ENCODE measurements around the gene BTBD9.

DNA sequence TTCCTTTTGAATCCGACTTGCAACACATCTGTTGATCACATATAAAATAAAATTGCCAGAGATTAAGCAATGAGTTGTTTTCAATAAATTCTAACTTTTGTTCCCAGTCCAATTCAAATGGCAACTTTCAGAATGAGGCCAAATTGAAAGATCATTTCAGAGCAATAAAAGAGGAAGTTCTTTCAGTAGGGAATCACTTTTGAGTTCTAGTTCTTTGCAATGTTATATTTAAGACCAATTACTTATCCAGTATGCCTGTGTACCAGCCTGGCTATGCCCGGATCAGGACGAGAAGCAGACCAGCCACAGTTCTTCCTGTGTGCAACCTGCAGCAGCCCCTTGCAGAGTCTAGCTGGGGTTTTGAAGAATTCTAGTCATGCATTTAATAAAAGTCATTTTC lies 232.5 kb downstream of the BTBD9 start:
- TF ChIP-seq, protein P1, sequence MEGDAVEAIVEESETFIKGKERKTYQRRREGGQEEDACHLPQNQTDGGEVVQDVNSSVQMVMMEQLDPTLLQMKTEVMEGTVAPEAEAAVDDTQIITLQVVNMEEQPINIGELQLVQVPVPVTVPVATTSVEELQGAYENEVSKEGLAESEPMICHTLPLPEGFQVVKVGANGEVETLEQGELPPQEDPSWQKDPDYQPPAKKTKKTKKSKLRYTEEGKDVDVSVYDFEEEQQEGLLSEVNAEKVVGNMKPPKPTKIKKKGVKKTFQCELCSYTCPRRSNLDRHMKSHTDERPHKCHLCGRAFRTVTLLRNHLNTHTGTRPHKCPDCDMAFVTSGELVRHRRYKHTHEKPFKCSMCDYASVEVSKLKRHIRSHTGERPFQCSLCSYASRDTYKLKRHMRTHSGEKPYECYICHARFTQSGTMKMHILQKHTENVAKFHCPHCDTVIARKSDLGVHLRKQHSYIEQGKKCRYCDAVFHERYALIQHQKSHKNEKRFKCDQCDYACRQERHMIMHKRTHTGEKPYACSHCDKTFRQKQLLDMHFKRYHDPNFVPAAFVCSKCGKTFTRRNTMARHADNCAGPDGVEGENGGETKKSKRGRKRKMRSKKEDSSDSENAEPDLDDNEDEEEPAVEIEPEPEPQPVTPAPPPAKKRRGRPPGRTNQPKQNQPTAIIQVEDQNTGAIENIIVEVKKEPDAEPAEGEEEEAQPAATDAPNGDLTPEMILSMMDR (IDR thresholded peaks at IDR 0.05): no peak
- TF ChIP-seq POLR2A (IDR thresholded peaks at IDR 0.05): no peak

Data from Peyer's patch (tissue), 4 donors.